GM12874 (cell line): ENCODE measurements around the gene PRPS1.

Experiments used
- CTCF ChIP-seq: IDR thresholded peaks from 2 replicates; pipeline ENCODE4 v1.5.1; 2011; ENCODE audit warnings: low read depth, mild to moderate bottlenecking, control low read depth, low read length, moderate library complexity; ENCODE audit not compliant: insufficient read depth

Gene PRPS1

GRCh38 chrX:107676559-107677378 is 48.5 kb downstream of the PRPS1 start:
- TF ChIP-seq CTCF: no peak

- TF ChIP-seq CTCF: no peak
Measured at GRCh38 chrX:107677501-107677901, 49.2 kb downstream of the PRPS1 start.

- TF ChIP-seq CTCF: no peak
Measured at GRCh38 chrX:107677909-107678308, 49.6 kb downstream of the PRPS1 start.

GRCh38 chrX:107678957-107679740 is 50.8 kb downstream of the PRPS1 start:
- TF ChIP-seq CTCF: no peak

GRCh38 chrX:107682256-107682655 is 53.9 kb downstream of the PRPS1 start:
- no peak for TF ChIP-seq CTCF

- TF ChIP-seq CTCF: no peak
Measured at GRCh38 chrX:107683124-107683895, 55.0 kb downstream of the PRPS1 start.

GRCh38 chrX:107683931-107684330 is 55.6 kb downstream of the PRPS1 start:
- TF ChIP-seq CTCF: no peak
